PC-3 (cell line): ENCODE measurements around the gene DIP2C. TPM values are rescaled to one million over a fixed set of nuclear protein-coding genes. Genes with fewer than 3 reads are reported as not detected.

Source experiments
- ATAC-seq: fragments of 200-7000 bp; cut with Tn5 transposase; 2 replicates; pipeline ENCODE4 v1.9.1; 2020; ENCODE audit warnings: mild to moderate bottlenecking, moderate library complexity
- BruUV-seq: library from RNA; stranded (reverse); fragments of 400-500 nt; replicated peaks from 2 replicates; lab custom pipeline; 2021; lab: Mats Ljungman, UMichigan
- CTCF ChIA-PET: fragments of 300-600 bp; sonication (Branson Sonifier 250); formaldehyde crosslinking; loops from one replicate; lab custom pipeline; 2022; ENCODE audit warnings: antibody characterized with exemption; lab: Charles Lee
- POLR2A ChIA-PET: fragments of 300-600 bp; sonication (Branson Sonifier 250); formaldehyde crosslinking; loops from one replicate; lab custom pipeline; 2022; ENCODE audit warnings: antibody characterized with exemption; ENCODE audit not compliant: unreplicated experiment; lab: Charles Lee
- DNase-seq: peaks from one replicate; pipeline ENCODE4 v3.0.0-alpha.2; 2015
- H2AFZ ChIP-seq: fragments of 300-600 bp; sonication (generic); 2 replicates; pipeline ENCODE4 v1.6.0; 2016; ENCODE audit warnings: antibody characterized with exemption, low read length
- H3F3A ChIP-seq: fragments of 300-600 bp; sonication (generic); one replicate; pipeline ENCODE4 v1.6.0; 2017; ENCODE audit warnings: antibody characterized with exemption, low read length, control low read depth, mild to moderate bottlenecking; ENCODE audit not compliant: unreplicated experiment
- H3K27ac ChIP-seq: fragments of 300-600 bp; sonication (generic); 2 replicates; pipeline ENCODE4 v1.5.1; 2016; ENCODE audit warnings: mild to moderate bottlenecking, low read length
- H3K27me3 ChIP-seq: fragments of 300-600 bp; sonication (generic); 2 replicates; pipeline ENCODE4 v1.6.1; 2016; ENCODE audit warnings: low read length, mixed read lengths
- H3K36me3 ChIP-seq: fragments of 300-600 bp; sonication (generic); 2 replicates; pipeline ENCODE4 v1.6.1; 2016; ENCODE audit warnings: low read depth, mixed run types, low read length, mixed read lengths
- H3K4me1 ChIP-seq: fragments of 300-600 bp; sonication (generic); 2 replicates; pipeline ENCODE4 v1.5.1; 2016; ENCODE audit warnings: low read length; ENCODE audit not compliant: insufficient read depth
- H3K4me2 ChIP-seq: fragments of 300-600 bp; sonication (generic); 2 replicates; pipeline ENCODE4 v1.6.0; 2016; ENCODE audit warnings: low read length
- H3K4me3 ChIP-seq: fragments of 300-600 bp; sonication (generic); 2 replicates; pipeline ENCODE4 v1.5.1; 2016; ENCODE audit warnings: mild to moderate bottlenecking, low read length, mixed read lengths
- H3K79me2 ChIP-seq: fragments of 300-600 bp; sonication (generic); 2 replicates; pipeline ENCODE4 v1.6.1; 2017; ENCODE audit warnings: low read length, mixed read lengths
- H3K9ac ChIP-seq: fragments of 300-600 bp; sonication (generic); 2 replicates; pipeline ENCODE4 v1.6.0; 2016; ENCODE audit warnings: mild to moderate bottlenecking, low read length
- H3K9me2 ChIP-seq: fragments of 300-600 bp; sonication (generic); replicated peaks from 2 replicates; pipeline ENCODE4 v1.6.1; 2016; ENCODE audit warnings: mixed run types, low read length, mixed read lengths
- H3K9me3 ChIP-seq: fragments of 300-600 bp; sonication (generic); 2 replicates; pipeline ENCODE4 v1.6.1; 2016; ENCODE audit warnings: low read length, mixed read lengths
- H4K20me1 ChIP-seq: fragments of 300-600 bp; sonication (generic); 2 replicates; pipeline ENCODE4 v1.6.1; 2016; ENCODE audit warnings: low read length, mixed read lengths
- EZH2 ChIP-seq: fragments of 300-600 bp; sonication (generic); IDR thresholded peaks from one replicate; pipeline ENCODE4 v1.6.1; 2017; ENCODE audit warnings: antibody characterized with exemption, mild to moderate bottlenecking, low read length; ENCODE audit not compliant: unreplicated experiment
- EZH2phosphoT487 ChIP-seq: fragments of 300-600 bp; sonication (generic); IDR thresholded peaks from 2 replicates; pipeline ENCODE4 v1.6.1; 2018; ENCODE audit warnings: mild to moderate bottlenecking, antibody characterized with exemption, low read length, borderline replicate concordance
- intact Hi-C: fragments of 100-400 bp; cut with micrococcal nuclease; formaldehyde crosslinking; loops from 2 replicates; pipeline ENCODE4 v1.9.0; 2023
- total RNA-seq: library from RNA; depleted of rRNA; stranded (reverse); fragments of >200 nt; gene quantifications from 2 replicates; pipeline ENCODE4 v1.2.3, GENCODE V29; 2014
- TF ChIP-seq, protein P1 (sequence below): fragments of 300-600 bp; sonication (generic); conservative IDR thresholded peaks from 2 replicates; pipeline ENCODE4 v1.5.1; 2017; ENCODE audit warnings: antibody characterized with exemption, low read depth, mild to moderate bottlenecking, low read length

DIP2C gene
- total RNA-seq, 1 experiment from 2014 or later: 3.1 TPM

DNA sequence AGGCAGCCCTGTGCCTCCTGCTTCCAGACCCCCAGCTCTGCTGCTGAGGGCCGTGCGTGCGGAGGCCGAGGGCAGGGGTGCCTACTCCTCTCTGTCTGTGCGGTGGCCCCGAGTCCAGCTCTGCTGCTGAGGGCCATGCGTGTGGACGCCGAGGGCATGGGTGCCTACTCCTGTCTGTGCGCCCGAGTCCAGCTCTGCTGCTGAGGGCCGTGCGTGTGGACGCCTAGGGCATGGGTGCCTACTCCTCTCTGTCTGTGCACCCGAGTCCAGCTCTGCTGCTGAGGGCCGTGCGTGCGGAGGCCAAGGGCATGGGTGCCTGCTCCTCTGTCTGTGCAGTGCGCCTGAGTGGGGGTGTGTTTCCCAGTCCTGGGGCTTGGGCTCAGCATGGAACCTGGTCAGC lies 411.5 kb downstream of the DIP2C start:
- ChIA-PET POLR2A (no interaction called here), CTCF (no interaction called here)
- no TSS peak for BruUV-seq

DNA sequence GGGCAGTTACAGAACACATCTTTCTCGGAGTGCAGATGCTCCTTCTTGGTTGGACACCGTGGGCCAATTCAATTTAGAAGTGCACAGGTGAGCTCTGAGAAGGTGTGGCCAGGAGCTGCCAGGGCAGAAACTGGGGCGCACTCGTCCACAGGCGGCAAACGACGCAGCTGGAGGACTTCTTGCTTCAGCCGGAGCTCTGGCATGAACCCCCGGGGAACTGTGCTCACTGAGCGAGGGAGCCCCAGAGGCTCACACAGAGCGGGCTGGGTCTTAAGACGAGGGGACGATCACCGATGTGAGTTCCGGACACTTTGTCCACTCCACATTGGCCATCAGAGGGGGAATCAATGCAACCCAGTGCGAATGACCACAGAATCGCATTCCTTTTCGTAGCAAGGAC lies 413.8 kb downstream of the DIP2C start:
- H3K4me2 ChIP-seq: no peak overlapping the region
- ChIA-PET POLR2A (no interaction called here), CTCF (no interaction called here)
- H3K27ac ChIP-seq: no peak overlapping the region
- no peaks in the 10 kb centered on the region for H3K9me3 ChIP-seq
- H3K4me3 ChIP-seq: no peak overlapping the region
- ATAC-seq (no peak), DNase-seq (no peak)
- no peaks in the 10 kb centered on the region for H3F3A ChIP-seq
- no peaks in the 10 kb centered on the region for H3K79me2 ChIP-seq
- intact Hi-C loops: no loop called here
- BruUV-seq: no TSS peak
- no peaks in the 10 kb centered on the region for H3K36me3 ChIP-seq
- no peak overlapping the region for H3K9ac ChIP-seq
- no peak overlapping the region for H2AFZ ChIP-seq
- H3K27me3 ChIP-seq: no peaks in the 10 kb centered on the region
- H4K20me1 ChIP-seq: no peaks in the 10 kb centered on the region
- TF ChIP-seq EZH2 (no peak), EZH2phosphoT487 (no peak)
- TF ChIP-seq, protein P1, sequence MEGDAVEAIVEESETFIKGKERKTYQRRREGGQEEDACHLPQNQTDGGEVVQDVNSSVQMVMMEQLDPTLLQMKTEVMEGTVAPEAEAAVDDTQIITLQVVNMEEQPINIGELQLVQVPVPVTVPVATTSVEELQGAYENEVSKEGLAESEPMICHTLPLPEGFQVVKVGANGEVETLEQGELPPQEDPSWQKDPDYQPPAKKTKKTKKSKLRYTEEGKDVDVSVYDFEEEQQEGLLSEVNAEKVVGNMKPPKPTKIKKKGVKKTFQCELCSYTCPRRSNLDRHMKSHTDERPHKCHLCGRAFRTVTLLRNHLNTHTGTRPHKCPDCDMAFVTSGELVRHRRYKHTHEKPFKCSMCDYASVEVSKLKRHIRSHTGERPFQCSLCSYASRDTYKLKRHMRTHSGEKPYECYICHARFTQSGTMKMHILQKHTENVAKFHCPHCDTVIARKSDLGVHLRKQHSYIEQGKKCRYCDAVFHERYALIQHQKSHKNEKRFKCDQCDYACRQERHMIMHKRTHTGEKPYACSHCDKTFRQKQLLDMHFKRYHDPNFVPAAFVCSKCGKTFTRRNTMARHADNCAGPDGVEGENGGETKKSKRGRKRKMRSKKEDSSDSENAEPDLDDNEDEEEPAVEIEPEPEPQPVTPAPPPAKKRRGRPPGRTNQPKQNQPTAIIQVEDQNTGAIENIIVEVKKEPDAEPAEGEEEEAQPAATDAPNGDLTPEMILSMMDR: no peak
- H3K4me1 ChIP-seq: no peaks in the 10 kb centered on the region
- no peaks in the 10 kb centered on the region for H3K9me2 ChIP-seq

More for the DNA sequence above, 411.5 kb downstream of the DIP2C start:
- H4K20me1 ChIP-seq: no peaks in the 10 kb centered on the region
- no peak overlapping the region for H3K4me3 ChIP-seq
- TF ChIP-seq, protein P1: no peak
- TF ChIP-seq EZH2phosphoT487 (no peak), EZH2 (no peak)
- ATAC-seq (no peak), DNase-seq (no peak)
- no peak overlapping the region for H3K27ac ChIP-seq
- H3K9me3 ChIP-seq: no peaks in the 10 kb centered on the region
- no peaks in the 10 kb centered on the region for H3K36me3 ChIP-seq
- H3K27me3 ChIP-seq: no peaks in the 10 kb centered on the region
- no peak overlapping the region for H3K9ac ChIP-seq
- H3K79me2 ChIP-seq: no peaks in the 10 kb centered on the region
- H3F3A ChIP-seq: no peaks in the 10 kb centered on the region
- H3K4me2 ChIP-seq: no peak overlapping the region
- no peaks in the 10 kb centered on the region for H3K9me2 ChIP-seq
- H2AFZ ChIP-seq: no peak overlapping the region
- H3K4me1 ChIP-seq: no peaks in the 10 kb centered on the region
- intact Hi-C loops: no loop called here

DNA sequence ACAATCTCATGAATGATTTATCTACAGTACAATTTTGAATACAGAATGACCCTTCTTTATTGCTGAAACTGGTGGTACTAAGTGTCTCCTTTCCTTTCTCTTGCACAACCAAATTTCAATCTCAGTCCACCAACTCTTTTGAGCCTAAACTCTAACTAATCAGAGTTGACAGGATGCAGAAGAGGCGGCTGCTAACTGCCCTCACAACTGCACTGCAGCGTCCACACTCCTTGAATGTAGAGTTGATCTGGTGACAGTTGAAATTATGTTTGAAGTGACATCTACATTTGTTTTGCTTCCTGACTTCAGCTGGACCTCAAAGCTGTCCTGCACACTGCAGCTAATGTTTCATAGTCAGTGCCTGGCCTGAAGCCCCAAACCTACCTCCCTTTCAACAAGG lies 414.6 kb downstream of the DIP2C start:
- Histone ChIP-seq H3K27ac (no peak overlapping the region), H3K4me3 (no peak overlapping the region), H3F3A (no peaks in the 10 kb centered on the region), H3K4me2 (no peak overlapping the region), H3K79me2 (no peaks in the 10 kb centered on the region), H3K9me2 (no peaks in the 10 kb centered on the region), H3K27me3 (no peaks in the 10 kb centered on the region), H3K9me3 (no peaks in the 10 kb centered on the region), H2AFZ (no peak overlapping the region), H3K36me3 (no peaks in the 10 kb centered on the region), H3K9ac (no peak overlapping the region), H4K20me1 (no peaks in the 10 kb centered on the region), H3K4me1 (no peaks in the 10 kb centered on the region)
- DNase-seq: no peak
- POLR2A ChIA-PET: no interaction called here
- CTCF ChIA-PET: no interaction called here
- intact Hi-C loops: no loop called here
- no TSS peak for BruUV-seq
- ATAC-seq: no peak
- TF ChIP-seq EZH2phosphoT487: no peak
- TF ChIP-seq, protein P1: no peak
- TF ChIP-seq EZH2: no peak
